ENCODE data around the gene CPNE1. TPM values are rescaled to one million over a fixed set of nuclear protein-coding genes. Genes with fewer than 3 reads are reported as not detected.
"Not testable (repeated sequence)": the region's sequence is repeated elsewhere in the genome, so short reads cannot be mapped to it uniquely, and the experiment has no call there.

CPNE1 gene
- total RNA-seq (2014; rRNA removed) (222 and 274 TPM in 2 replicates), Bru-seq, nascent RNA (percentile 94 among the genes with signal in this experiment), BruChase-seq, experiment 1, labeled RNA remaining after a 6-hour chase (percentile 98 among the genes with signal in this experiment), BruChase-seq, experiment 2, labeled RNA remaining after a 2-hour chase (percentile 99 among the genes with signal in this experiment)
- long read RNA-seq, transcript CPNE1-204 (16 exons, 1,928 nt), result major isoform, 89 of 331 reads
- long read RNA-seq, transcript CPNE1-221 (2 exons, 625 nt), result minor isoform, 7 of 331 reads
- long read RNA-seq, partial matches to known transcripts, result 93 of 331 reads
- long read RNA-seq, other reads (novel, unspliced or antisense), result 141 of 331 reads

- TF ChIP-seq EZH2 (IDR thresholded peaks at IDR 0.05; ENCODE audit: low read length, unreplicated experiment) (no peak), EZH2phosphoT487 (IDR thresholded peaks at IDR 0.05; ENCODE audit: borderline replicate concordance, low read length) (no peak), CTCF (conservative IDR thresholded peaks at IDR 0.05; ENCODE audit: low read depth, low read length) (no peak)
- ATAC-seq (peak; percentile 83), DNase-seq (peak; percentile 93)
- H3K79me2 ChIP-seq (ENCODE audit: low read length), result peaks cover 55% of the 10 kb centered on the region
- H3K4me1 ChIP-seq (ENCODE audit: insufficient read depth, low read length), result peaks cover 33% of the 10 kb centered on the region
- peak within 1 kb of the TSS; percentile 98 for H3K9ac ChIP-seq (ENCODE audit: low read length)
- peak within 1 kb of the TSS; percentile 79 for H3K4me3 ChIP-seq (ENCODE audit: low read length)
- peaks cover 44% of the 10 kb centered on the region for H4K20me1 ChIP-seq (ENCODE audit: low read length)
- no peaks in the 10 kb centered on the region for H3K9me3 ChIP-seq (ENCODE audit: low read length)
- BruUV-seq (replicated peaks), result no TSS peak
- CTCF ChIA-PET, result interaction anchor here (0.6 to 1.2 kb wide), 2 partner anchors 45 to 765 kb away, joined by 3 to 4 read pairs; no protein-coding TSS in a partner anchor
- no peaks in the 10 kb centered on the region for H3F3A ChIP-seq (ENCODE audit: low read length, unreplicated experiment)
- POLR2A ChIA-PET (ENCODE audit: unreplicated experiment), result interaction anchor here (0.5 kb wide), 1 partner anchor 41 kb away, joined by 4 read pairs; no protein-coding TSS in a partner anchor
- peak within 1 kb of the TSS; percentile 91 for H2AFZ ChIP-seq (ENCODE audit: low read length)
- H3K9me2 ChIP-seq (replicated peaks; ENCODE audit: low read length), result no peaks in the 10 kb centered on the region
- peak within 1 kb of the TSS; percentile 97 for H3K4me2 ChIP-seq (ENCODE audit: low read length)
- peak within 1 kb of the TSS; percentile 76 for H3K27ac ChIP-seq (ENCODE audit: low read length)
- peaks cover 7% of the 10 kb centered on the region; the same call in 1 of the 2 replicates for H3K36me3 ChIP-seq (ENCODE audit: low read depth, low read length)
- H3K27me3 ChIP-seq (ENCODE audit: low read length), result no peaks in the 10 kb centered on the region
- intact Hi-C loops (cut with micrococcal nuclease), result loop anchor here (10.0 kb wide), 1 partner anchor 150 kb away; no protein-coding TSS in a partner anchor
These were observed at the start of gene CPNE1, which contains the start of gene RBM12 for GRCh38 chr20:35664466-35665206. Gene CPNE1 (minus strand): TSS chr20:35664900. CDS start chr20:35632923, 31,977 bp downstream. Gene RBM12 (minus strand): TSS chr20:35664900. CDS start chr20:35655322, 9,578 bp downstream.

- POLR2A ChIA-PET (ENCODE audit: unreplicated experiment), result no interaction called here
- no peaks in the 10 kb centered on the region for H3K9me2 ChIP-seq (replicated peaks; ENCODE audit: low read length)
- peaks cover 31% of the 10 kb centered on the region for H3F3A ChIP-seq (ENCODE audit: low read length, unreplicated experiment)
- no peak overlapping the region for H3K9ac ChIP-seq (ENCODE audit: low read length)
- peaks cover 80% of the 10 kb centered on the region for H3K79me2 ChIP-seq (ENCODE audit: low read length)
- H3K4me1 ChIP-seq (ENCODE audit: insufficient read depth, low read length), result no peaks in the 10 kb centered on the region
- ATAC-seq (no peak), DNase-seq (no peak)
- no peak overlapping the region for H3K27ac ChIP-seq (ENCODE audit: low read length)
- no peak for TF ChIP-seq CTCF (conservative IDR thresholded peaks at IDR 0.05; ENCODE audit: low read depth, low read length)
- TF ChIP-seq EZH2phosphoT487 (IDR thresholded peaks at IDR 0.05; ENCODE audit: borderline replicate concordance, low read length), result no peak
- no peak for TF ChIP-seq EZH2 (IDR thresholded peaks at IDR 0.05; ENCODE audit: low read length, unreplicated experiment)
- no peaks in the 10 kb centered on the region for H3K9me3 ChIP-seq (ENCODE audit: low read length)
- no peaks in the 10 kb centered on the region for H3K27me3 ChIP-seq (ENCODE audit: low read length)
- H3K4me3 ChIP-seq (ENCODE audit: low read length), result no peak overlapping the region
- H4K20me1 ChIP-seq (ENCODE audit: low read length), result peaks cover 65% of the 10 kb centered on the region
- intact Hi-C loops (cut with micrococcal nuclease), result no loop called here
- H3K4me2 ChIP-seq (ENCODE audit: low read length), result no peak overlapping the region
- CTCF ChIA-PET, result interaction anchor here (0.5 kb wide), 1 partner anchor 22 kb away, joined by 3 read pairs; no protein-coding TSS in a partner anchor
- H3K36me3 ChIP-seq (ENCODE audit: low read depth, low read length), result peaks cover 89% of the 10 kb centered on the region
- no TSS peak for BruUV-seq (replicated peaks)
- H2AFZ ChIP-seq (ENCODE audit: low read length), result no peak overlapping the region
These were observed 49.4 kb upstream of the CPNE1 start for GRCh38 chr20:35714127-35714526.

- BruUV-seq (replicated peaks); H3K27ac ChIP-seq (ENCODE audit: low read length); H3K4me1 ChIP-seq (ENCODE audit: insufficient read depth, low read length); intact Hi-C loops (cut with micrococcal nuclease); H2AFZ ChIP-seq (ENCODE audit: low read length); H3K4me3 ChIP-seq (ENCODE audit: low read length); H3K9me3 ChIP-seq (ENCODE audit: low read length); H3K9ac ChIP-seq (ENCODE audit: low read length); H3K27me3 ChIP-seq (ENCODE audit: low read length); POLR2A ChIA-PET (ENCODE audit: unreplicated experiment); DNase-seq; H3K9me2 ChIP-seq (replicated peaks; ENCODE audit: low read length); CTCF ChIA-PET; ATAC-seq; H3K4me2 ChIP-seq (ENCODE audit: low read length): not testable (repeated sequence)
- Histone ChIP-seq H3K79me2 (ENCODE audit: low read length) (peaks cover 77% of the 10 kb centered on the region), H3K36me3 (ENCODE audit: low read depth, low read length) (peaks cover 91% of the 10 kb centered on the region), H4K20me1 (ENCODE audit: low read length) (peaks cover 65% of the 10 kb centered on the region), H3F3A (ENCODE audit: low read length, unreplicated experiment) (peaks cover 41% of the 10 kb centered on the region)
These were observed 48.4 kb upstream of the CPNE1 start for GRCh38 chr20:35713120-35713519.
